NCI-H1417 treated with DMSO at 0.1 percent for 48 hours (cell line): ENCODE results near the gene ASB3.

Source experiments
- DNase-seq: peaks from one replicate; lab custom pipeline; 2025; lab: John Stamatoyannopoulos, UW

The ASB3 gene

DNA sequence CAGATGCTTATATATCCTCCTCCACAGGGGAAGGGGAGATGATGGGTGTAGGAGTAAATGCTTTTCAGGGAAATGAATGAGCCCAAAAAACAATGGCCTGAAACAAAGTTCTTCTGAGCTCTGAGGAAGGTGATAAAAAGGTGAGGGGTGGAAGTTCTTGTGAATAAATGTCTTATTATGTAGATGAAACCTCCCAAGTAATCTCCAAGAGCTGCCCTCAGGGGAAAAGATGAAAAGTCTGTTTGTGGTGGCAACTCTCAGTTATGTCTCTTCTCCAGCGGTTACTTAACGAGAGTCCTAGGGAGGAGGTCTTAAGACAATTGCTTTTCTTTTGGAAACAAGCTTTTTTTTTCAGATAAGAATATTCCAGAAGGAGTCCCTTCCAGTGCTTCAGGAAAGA lies 134.6 kb downstream of the ASB3 start:
- DNase-seq: no peak

DNA sequence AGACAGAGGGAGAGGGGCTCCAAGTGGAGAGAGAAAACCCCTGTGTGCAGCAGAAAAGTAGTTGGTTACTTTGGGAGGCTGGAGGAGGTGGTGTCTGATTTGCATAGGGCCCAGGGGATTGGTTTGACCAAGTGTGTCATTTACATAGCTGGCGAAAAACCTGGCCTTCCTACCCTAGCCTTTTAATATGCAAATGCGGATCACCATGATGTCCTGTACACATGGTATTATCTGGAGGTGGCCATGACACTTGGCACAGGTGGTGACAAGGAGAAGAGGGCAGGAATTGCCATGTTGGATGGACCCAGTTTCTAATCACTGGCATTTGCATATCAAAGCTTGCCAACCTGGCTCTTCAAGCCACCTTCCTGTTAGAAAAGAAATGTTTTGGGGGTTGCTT lies 140.0 kb downstream of the ASB3 start:
- DNase-seq: no peak

DNA sequence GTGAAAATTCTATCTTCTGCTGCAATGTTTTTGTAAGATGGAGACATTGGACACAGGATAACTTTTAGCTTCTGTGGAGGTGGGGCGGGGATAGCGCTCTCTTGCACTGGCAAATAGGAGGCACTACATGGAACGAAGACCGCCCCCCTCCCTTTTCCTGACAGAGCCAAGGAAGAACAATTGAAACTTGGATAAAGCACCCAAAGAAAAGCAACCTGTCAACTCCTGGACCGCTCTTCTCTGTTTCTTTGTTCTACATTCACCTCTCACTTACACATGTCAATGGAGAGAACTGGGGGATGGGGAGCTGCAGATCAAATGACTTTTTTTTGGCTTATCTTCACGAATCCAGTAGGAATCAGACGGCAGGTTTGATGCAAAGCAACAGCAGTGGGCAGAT lies 145.5 kb downstream of the ASB3 start:
- no peak for DNase-seq

DNA sequence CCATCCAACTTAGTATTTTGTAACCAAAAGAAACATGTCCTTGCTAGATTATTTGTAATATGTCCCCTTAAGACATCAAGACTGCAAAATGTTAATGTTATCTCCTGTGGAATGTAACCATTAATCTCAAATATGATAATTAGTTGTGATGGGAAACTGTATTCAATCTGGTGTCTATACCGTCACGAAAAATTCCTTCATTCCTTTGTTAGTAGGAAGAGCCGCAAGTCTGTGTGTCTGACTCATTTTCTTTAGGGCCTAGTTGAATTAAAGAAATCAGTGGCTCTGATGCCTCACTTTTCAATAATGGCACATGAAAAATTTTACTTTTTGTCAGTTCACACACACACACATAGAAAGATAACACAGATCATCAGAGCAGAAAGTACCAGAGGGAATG lies 146.3 kb downstream of the ASB3 start:
- DNase-seq: no peak

DNA sequence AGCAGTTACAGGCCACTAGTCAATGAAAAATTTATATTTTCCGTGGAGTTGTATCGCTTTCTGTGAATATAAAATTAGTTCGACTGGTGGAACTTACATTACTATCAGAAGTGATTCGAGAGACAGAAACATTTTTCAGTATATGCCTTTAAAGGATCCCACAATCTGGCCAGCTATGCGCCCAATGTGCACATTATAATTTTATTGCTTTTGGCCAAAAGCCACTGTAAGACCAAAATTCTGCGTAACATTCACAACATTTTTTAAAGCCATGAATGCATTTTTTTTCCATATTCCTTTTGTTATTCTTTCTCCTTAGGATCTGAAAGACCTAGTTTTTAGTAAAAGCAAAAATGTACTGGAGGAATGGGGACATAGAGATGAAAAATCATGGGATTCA lies 150.2 kb downstream of the ASB3 start:
- DNase-seq: no peak

DNA sequence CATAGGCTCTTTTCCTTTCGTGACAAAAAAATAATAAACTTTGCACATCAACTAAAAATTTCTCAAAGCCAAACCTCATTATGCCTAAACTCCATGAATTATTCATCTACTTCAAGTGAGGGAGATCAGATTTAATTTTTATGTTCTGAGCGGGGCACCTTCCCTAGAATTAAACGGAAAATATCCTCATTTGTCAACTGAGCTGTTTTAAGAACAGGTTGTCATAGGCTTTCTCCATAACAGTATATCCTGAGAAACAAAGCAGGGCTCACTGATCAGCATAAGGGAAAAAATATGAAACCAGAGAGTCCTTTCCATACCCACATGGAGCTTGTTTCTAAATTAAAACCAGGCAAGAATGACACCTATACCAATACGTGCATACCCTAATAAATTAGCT lies 150.6 kb downstream of the ASB3 start:
- DNase-seq: no peak

DNA sequence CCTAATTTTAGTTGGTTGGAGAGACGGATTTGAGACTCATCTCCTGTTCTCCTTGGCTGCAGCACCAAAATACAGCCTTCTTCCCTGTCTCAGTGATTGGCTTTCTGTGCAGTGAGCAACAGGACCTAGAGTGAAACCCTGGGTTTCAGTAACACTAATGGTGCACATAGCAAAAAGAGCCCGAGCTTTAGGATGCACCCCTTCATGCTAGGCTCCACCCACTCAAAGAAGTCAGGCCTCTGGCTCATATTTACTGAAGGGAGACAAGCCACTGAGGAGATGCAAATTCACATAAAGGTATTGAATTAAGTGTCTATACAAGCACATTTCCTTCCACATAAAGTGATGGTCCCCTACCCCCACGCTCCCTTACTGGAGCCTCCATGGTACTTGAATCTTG lies 151.1 kb downstream of the ASB3 start:
- no peak for DNase-seq

DNA sequence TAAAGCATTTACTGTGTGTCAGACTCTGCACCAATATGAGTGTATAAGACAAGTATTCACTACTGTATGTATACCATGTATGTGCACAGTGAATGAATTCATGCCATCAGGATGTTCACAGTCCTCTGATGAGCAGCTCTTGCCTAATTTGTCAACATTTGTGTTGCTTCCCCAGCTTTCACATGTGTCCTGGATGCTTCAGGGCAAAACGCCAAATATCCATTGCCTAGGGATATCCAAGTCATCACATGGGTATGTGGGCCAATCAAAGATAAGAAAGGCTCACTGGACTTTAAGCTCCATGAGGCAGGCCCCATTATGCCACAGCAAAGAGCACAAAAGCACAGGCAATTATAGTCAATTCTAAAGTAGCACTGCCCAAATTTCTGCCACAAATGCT lies 153.3 kb downstream of the ASB3 start:
- no peak for DNase-seq

DNA sequence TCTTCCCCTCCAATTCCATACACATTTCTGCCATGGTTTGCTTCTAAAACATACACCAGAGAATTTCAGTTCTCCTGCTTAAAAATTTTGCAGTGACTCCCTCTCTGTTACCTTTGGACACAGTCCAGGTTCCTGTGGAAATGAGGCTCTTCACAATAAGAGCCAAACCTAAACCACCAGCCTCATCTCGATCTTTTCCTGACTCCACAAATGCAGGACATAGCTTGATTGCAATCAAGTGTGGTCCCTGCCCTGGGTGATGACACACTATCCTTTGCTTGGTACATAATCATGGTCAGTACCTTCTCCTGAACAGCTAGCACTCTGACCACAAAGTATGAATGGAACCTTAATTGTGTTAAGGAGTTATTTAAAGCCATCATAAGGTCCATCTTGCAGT lies 154.0 kb downstream of the ASB3 start:
- DNase-seq: no peak

DNA sequence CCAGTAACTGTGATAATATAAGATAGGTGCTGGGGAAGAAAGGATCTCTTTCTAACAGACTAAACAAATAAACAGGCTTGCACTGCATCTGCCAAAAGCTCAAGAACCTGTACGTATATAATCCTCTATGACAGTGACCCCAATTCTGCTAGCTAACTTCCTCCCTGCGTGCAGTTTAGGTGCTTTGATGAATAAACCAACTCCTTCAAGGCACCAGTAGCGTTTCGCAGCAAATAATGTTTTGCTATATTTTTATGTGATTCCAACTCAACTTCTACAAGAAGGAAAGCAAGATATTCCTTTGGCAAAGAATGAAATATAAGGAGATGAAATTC lies 154.7 kb downstream of the ASB3 start:
- DNase-seq: no peak

DNA sequence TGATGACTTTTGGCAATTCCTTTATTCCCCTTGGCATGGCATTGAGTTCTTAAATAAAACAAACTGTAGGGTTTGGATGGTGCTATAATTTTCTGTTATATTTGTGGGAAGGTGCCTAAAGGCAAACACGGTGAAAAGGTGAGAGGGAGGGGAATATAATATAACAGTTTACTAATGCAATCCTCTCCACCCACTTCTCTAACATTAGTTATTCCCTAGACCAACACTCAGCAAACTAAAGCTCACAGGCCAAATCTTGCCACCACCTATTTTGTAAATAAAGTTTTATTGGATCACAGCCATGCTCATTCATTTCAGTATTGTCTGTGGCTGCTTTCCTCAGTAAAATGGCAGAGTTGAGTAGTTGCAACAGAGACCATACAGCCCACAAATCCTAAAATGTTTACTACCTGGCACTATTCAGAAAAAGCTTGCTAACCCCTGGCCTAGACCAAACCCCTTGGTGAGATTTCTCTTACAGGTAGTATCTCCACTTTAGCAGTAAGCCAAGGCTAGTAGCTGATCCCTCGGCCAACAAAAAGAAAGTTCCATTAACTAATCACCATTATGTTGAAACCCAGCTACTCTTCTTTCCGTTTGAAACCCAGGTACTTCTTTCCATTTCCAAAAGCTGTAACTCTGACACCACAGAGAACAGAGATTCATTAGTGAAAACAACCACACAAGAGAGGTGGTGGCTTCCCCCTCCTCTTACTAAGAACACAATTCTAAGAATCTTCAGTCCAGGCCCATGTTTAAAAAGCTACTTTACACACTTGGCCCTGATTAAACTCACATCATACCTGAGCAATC lies 155.2 kb downstream of the ASB3 start:
- no peak for DNase-seq

DNA sequence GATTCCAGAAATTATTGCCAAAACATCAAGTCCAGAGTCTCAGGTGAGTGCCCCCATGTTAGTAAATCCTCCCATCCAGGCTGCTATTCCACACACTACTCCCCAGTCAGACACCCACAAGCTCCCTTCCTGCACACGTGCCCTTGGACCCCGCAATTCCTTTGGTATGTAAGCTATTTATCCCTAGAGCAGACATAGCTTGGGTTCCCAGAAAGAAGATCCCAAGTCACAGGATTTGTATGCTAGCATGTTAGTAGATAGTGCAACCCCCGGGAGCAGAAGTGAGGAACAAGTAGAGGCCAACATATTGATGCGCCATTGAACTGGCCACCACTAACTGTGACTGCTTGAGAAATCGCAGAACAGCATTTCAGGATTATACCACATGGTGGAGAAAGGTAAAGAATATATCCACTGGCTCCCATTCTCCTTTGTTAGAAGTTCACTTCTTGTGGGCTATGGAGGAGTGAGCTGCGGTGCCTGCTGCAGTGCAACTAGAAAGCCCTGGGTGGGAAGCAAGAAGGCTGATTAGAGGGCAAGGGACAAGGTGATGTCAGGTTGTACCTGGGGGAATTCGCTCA lies 156.6 kb downstream of the ASB3 start:
- DNase-seq: no peak

DNA sequence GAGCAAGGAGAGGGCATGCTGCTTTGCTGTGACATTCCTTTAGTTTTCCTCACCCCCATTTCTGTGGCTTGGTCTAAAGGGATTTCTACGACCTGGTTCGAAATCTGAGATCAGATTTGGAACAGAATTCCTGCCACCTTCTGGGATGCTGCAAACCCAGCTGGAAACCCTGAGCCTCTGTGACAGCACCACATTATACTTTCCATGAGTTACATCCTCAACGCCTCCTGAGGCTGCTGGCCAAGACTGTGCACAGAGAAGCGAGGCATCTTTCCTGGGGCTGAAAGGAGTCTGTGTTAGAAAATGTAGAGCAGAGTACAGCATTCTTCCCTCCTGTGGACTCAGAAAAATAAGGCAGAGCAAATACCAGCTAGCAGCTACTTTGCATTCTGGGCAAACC lies 157.3 kb downstream of the ASB3 start:
- no peak for DNase-seq

DNA sequence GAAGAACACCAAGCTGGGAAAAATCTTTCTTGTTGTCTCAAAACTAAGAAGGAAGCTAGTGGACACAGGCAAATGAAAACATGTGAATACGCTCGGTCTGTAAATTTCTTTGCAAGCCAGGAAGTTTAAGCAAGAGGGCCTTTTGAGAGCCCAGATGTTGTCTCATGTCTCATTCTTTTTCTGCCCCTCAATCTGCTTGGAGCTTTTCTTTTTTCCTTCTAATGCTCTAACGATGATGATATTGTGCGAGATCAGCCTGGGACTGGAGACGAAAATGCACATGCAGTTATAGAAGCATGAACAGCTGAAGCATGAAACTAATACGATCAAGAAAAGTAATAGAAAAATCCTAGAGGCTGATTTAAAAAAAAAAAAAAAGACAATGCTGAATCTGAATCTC lies 157.8 kb downstream of the ASB3 start:
- DNase-seq: no peak

DNA sequence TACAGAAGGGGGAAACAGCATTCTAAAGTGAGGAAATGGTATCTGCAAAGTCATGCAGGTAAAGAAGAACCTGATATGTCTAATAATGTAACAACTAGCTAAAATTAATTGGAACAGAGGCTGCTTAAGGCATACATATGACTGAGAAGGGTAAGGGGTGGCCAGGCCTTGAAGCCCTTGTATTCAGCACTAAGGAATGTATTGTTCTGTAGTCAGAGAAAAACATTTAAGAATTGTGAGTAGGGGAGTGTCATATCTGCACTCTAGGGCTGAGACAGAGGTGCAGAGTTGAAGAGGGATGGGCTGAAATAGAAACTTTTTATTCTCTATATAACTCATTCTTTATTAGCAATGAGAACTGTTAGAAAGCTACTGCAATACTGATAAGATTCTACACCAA lies 164.6 kb downstream of the ASB3 start:
- DNase-seq: no peak

DNA sequence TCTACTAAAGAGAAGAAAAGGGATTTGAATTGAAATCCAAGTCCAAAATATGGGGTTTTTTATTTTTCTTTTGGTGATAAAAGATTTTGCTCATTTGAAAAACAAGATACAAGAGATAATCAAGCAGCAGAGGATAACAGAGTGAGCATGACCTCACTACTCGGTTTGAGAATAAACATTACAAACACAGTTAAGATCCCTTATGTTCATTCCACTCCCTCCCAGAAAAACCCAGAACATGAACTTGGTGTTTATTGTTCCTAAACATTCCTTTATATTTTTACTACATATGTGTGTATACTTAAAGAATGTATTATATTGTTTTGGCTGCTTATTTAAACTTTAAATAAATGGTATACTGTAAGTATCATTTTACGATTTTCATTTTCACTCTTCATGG lies 165.8 kb downstream of the ASB3 start:
- DNase-seq: no peak
